Measurements from ENCODE around the gene PARP14. TPM values are rescaled to one million over a fixed set of nuclear protein-coding genes. Genes with fewer than 3 reads are reported as not detected.
"Not testable (repeated sequence)": the region's sequence is repeated elsewhere in the genome, so short reads cannot be mapped to it uniquely, and the experiment has no call there.

Gene PARP14
- total and polyA plus RNA-seq, 2 experiments from 2014 or later: 0.42 to 4.0 TPM

DNA sequence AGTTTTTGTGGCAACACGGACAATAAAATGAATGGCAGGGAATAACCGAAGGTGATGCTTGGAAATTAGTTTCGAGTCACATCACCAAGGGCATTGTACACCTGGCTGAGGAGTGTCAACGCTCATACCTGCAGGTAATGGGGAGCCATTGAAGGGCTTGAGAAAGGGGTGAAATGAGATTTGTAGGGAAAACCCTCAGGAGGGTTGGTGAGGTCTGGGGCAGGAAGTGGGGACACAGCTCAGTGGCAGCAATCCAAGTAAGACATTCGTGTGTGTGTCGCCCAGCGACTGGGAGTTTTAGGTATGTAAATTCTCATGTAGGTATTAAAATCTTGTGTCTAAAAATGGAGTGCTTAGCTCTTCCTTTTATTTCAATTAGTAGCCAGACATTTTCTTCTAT lies 14.3 kb downstream of the PARP14 start:
- no peak overlapping the region for H3K4me3 ChIP-seq
- no peak for DNase-seq (ENCODE audit: low read depth in 1 of 2, low spot score in 1 of 2)

DNA sequence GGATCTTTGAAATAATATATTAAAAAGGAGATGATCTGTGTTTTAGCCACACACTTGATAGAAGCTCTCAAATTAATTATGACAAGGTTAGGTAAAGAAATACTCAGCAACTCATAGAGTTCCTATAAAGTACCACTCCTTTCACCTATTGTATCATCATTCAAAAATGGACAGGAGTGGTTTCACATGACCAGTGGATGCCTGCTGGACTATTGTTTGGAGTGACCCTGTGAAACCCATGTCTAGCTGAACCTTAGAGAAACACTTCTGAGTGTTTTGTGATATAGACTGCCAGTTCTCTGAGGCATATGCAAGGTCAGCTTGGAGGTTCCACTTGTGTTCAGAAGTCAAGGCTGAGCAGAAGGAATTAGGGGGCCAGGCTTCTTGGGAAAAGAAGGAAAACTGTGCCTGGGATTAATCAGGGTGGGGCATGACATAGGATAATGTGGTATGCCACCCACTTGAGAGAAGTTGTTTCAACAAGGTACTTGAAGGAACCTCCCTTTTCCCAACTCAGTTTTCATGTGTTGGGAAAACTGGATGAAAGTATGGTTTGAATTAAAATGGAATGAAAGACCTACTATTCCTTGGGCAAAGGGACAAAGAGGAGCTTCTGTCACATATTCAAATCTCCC lies 15.4 kb downstream of the PARP14 start:
- TF ChIP-seq, protein P1, sequence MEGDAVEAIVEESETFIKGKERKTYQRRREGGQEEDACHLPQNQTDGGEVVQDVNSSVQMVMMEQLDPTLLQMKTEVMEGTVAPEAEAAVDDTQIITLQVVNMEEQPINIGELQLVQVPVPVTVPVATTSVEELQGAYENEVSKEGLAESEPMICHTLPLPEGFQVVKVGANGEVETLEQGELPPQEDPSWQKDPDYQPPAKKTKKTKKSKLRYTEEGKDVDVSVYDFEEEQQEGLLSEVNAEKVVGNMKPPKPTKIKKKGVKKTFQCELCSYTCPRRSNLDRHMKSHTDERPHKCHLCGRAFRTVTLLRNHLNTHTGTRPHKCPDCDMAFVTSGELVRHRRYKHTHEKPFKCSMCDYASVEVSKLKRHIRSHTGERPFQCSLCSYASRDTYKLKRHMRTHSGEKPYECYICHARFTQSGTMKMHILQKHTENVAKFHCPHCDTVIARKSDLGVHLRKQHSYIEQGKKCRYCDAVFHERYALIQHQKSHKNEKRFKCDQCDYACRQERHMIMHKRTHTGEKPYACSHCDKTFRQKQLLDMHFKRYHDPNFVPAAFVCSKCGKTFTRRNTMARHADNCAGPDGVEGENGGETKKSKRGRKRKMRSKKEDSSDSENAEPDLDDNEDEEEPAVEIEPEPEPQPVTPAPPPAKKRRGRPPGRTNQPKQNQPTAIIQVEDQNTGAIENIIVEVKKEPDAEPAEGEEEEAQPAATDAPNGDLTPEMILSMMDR (IDR thresholded peaks at IDR 0.05; ENCODE audit: low read depth, low read length): no peak
- Histone ChIP-seq H3K9me3 (ENCODE audit: low read depth) (no peaks in the 10 kb centered on the region), H3K27ac (no peak overlapping the region), H3K4me1 (ENCODE audit: low read depth) (no peaks in the 10 kb centered on the region), H3K4me3 (no peak overlapping the region), H3K36me3 (no peaks in the 10 kb centered on the region), H3K27me3 (no peaks in the 10 kb centered on the region)
- DNase-seq (ENCODE audit: low read depth in 1 of 2, low spot score in 1 of 2): no peak

More for the DNA sequence above, 14.3 kb downstream of the PARP14 start:
- Histone ChIP-seq H3K36me3 (no peaks in the 10 kb centered on the region), H3K9me3 (ENCODE audit: low read depth) (no peaks in the 10 kb centered on the region), H3K27ac (no peak overlapping the region), H3K4me1 (ENCODE audit: low read depth) (no peaks in the 10 kb centered on the region), H3K27me3 (no peaks in the 10 kb centered on the region)
- TF ChIP-seq, protein P1 (IDR thresholded peaks at IDR 0.05; ENCODE audit: low read depth, low read length): no peak

DNA sequence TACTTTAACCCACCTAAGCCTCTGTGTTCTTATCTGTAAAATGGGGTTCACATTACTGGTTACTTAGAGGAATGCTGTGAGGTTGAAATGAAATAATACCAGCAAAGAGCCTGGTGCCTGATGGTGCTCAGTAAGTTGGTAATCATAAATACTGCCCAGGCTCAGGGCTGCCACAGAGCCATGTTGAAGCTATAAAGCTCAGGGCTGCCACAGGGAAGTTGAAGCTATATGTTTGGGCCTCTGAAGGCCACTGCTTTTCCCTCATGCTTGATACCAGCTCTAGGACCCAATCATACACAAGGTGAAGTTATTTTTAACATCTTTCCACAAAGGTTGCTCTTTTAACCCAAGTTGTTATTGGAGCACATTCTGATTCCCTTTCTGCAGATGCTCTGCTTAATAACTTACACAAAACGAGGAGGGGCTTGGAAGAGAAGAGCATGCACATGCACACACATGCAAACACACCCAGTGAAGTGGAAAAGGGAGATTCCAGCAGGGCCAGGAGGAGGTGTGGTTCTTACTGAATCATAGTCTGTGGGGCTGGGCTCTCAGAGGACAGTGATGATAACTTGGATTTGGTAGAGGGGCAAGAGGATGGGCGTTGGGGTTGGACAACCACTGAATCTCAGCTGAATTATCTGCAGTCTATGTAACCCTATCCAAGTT lies 17.4 kb downstream of the PARP14 start:
- H3K36me3 ChIP-seq: no peaks in the 10 kb centered on the region
- no peak for DNase-seq (ENCODE audit: low read depth in 1 of 2, low spot score in 1 of 2)
- H3K27me3 ChIP-seq: no peaks in the 10 kb centered on the region
- no peak overlapping the region for H3K4me3 ChIP-seq
- TF ChIP-seq, protein P1 (IDR thresholded peaks at IDR 0.05; ENCODE audit: low read depth, low read length): no peak
- H3K27ac ChIP-seq: no peak overlapping the region
- H3K4me1 ChIP-seq (ENCODE audit: low read depth): no peaks in the 10 kb centered on the region
- H3K9me3 ChIP-seq (ENCODE audit: low read depth): no peaks in the 10 kb centered on the region

DNA sequence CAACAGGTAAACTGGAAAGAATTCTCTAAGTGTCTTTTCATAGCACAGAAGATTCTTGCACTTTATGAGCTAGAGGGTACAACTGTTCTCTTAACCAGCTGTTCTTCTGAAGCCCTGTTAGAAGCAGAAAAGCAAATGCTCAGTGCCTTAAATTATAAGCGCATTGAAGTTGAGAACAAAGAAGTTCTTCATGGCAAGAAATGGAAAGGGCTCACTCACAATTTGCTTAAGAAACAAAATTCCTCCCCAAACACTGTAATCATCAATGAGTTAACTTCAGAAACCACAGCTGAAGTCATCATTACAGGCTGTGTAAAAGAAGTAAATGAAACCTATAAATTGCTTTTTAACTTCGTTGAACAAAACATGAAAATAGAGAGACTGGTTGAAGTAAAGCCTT lies 19.6 kb downstream of the PARP14 start:
- H3K9me3 ChIP-seq (ENCODE audit: low read depth): no peaks in the 10 kb centered on the region
- no peak overlapping the region for H3K4me3 ChIP-seq
- TF ChIP-seq, protein P1 (IDR thresholded peaks at IDR 0.05; ENCODE audit: low read depth, low read length): no peak
- no peaks in the 10 kb centered on the region for H3K36me3 ChIP-seq
- DNase-seq (ENCODE audit: low read depth in 1 of 2, low spot score in 1 of 2): no peak
- H3K27ac ChIP-seq: no peak overlapping the region
- H3K4me1 ChIP-seq (ENCODE audit: low read depth): no peaks in the 10 kb centered on the region
- H3K27me3 ChIP-seq: no peaks in the 10 kb centered on the region

DNA sequence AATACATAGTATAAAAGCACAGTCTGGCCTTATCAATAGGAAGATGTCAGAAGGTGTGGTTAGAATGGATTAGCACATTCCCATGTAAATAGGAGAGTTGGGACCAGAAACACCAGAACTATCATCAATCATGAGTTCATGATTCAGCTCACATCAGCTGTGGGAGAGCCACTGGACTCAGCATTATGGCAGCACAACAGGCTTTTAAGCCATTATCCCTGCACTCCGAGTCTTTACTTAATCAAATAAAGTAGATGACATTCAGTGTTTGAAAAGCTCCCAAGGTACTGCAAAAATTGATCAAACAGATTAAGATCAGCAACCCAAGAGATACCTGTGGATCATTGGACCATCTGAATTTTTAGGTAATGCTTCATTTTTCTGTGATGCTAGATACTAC lies 24.7 kb downstream of the PARP14 start:
- Histone ChIP-seq H3K4me1 (ENCODE audit: low read depth) (no peaks in the 10 kb centered on the region), H3K36me3 (no peaks in the 10 kb centered on the region), H3K27ac (no peak overlapping the region), H3K9me3 (ENCODE audit: low read depth) (no peaks in the 10 kb centered on the region), H3K27me3 (no peaks in the 10 kb centered on the region), H3K4me3 (no peak overlapping the region)
- DNase-seq (ENCODE audit: low read depth in 1 of 2, low spot score in 1 of 2): no peak
- TF ChIP-seq, protein P1 (IDR thresholded peaks at IDR 0.05; ENCODE audit: low read depth, low read length): no peak

DNA sequence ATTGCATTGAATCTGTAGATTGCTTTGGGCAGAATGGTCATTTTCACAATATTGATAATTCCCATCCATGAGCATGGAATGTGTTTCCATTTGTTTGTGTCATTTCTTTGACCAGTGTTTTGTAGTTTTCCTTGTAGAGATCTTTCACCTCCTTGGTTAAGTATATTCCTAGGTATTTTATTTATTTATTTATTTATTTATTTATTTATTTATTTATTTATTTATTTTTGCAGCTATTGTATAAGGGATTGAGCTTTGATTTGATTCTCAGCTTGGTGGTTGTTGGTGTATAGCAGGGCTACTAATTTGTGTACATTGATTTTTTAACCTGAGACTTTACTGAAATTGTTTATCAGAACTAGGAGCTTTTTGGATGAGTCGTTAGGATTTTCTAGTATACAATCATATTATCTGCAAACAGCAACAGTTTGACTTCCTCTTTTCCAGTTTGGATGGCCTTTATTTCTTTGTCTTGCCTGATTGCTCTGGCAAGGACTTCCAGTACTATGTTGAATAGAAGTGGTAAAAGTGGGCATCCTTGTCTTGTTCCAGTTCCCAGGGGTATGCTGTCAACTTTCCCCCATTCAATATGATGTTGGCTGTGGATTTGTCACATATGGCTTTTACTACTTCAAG lies 30.1 kb downstream of the PARP14 start:
- DNase-seq (ENCODE audit: low read depth in 1 of 2, low spot score in 1 of 2): not testable (repeated sequence)

More for the DNA sequence above, 30.1 kb downstream of the PARP14 start:
- H3K4me1 ChIP-seq (ENCODE audit: low read depth); H3K9me3 ChIP-seq (ENCODE audit: low read depth); H3K27ac ChIP-seq; H3K27me3 ChIP-seq; H3K4me3 ChIP-seq; H3K36me3 ChIP-seq: not testable (repeated sequence)

All from cardiac muscle cell (in vitro differentiated cells and primary cell).